GM10266 (cell line): ENCODE measurements around the gene MAP3K20.

Source experiments
- DNase-seq: peaks from one replicate; pipeline ENCODE4 v3.0.0; 2012; ENCODE audit errors: extremely low spot score
- TF ChIP-seq, protein P1 (sequence below): IDR thresholded peaks from 2 replicates; pipeline ENCODE4 v1.5.1; 2012; ENCODE audit warnings: mild to moderate bottlenecking, low read depth; ENCODE audit not compliant: control insufficient read depth, insufficient read depth; ENCODE audit errors: missing control alignments

MAP3K20 gene

DNA sequence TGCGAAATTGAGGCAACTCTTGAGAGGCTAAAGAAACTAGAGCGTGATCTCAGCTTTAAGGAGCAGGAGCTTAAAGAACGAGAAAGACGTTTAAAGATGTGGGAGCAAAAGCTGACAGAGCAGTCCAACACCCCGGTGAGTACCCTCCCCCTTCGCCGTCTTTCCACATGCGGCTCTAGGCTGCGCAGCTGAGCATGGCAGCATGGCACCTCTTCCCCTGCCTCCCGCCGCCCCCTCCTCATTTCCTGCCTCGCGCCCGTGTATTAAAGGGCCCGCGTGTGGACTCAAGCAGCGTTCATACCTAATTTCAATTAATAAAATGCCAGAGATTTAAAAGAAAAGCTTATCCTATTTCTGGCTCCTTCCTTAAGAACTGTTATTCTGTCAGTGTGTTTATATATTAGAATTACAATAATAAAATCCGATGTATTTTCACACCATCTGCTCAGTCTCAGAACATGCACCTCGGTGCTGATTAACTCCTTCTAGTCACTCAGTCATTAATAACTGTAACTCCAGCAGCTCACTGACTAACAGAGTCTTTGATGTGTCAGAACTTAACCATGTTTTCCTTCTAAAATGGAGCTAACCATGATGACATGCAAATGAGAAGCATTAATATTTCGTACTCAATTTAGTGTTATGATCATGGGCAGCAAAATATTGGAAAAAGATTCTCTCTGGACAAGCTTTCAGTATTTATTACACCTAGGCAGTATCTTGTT lies 141.6 kb downstream of the MAP3K20 start:
- DNase-seq, result no peak
- TF ChIP-seq, protein P1, sequence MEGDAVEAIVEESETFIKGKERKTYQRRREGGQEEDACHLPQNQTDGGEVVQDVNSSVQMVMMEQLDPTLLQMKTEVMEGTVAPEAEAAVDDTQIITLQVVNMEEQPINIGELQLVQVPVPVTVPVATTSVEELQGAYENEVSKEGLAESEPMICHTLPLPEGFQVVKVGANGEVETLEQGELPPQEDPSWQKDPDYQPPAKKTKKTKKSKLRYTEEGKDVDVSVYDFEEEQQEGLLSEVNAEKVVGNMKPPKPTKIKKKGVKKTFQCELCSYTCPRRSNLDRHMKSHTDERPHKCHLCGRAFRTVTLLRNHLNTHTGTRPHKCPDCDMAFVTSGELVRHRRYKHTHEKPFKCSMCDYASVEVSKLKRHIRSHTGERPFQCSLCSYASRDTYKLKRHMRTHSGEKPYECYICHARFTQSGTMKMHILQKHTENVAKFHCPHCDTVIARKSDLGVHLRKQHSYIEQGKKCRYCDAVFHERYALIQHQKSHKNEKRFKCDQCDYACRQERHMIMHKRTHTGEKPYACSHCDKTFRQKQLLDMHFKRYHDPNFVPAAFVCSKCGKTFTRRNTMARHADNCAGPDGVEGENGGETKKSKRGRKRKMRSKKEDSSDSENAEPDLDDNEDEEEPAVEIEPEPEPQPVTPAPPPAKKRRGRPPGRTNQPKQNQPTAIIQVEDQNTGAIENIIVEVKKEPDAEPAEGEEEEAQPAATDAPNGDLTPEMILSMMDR, result no peak

DNA sequence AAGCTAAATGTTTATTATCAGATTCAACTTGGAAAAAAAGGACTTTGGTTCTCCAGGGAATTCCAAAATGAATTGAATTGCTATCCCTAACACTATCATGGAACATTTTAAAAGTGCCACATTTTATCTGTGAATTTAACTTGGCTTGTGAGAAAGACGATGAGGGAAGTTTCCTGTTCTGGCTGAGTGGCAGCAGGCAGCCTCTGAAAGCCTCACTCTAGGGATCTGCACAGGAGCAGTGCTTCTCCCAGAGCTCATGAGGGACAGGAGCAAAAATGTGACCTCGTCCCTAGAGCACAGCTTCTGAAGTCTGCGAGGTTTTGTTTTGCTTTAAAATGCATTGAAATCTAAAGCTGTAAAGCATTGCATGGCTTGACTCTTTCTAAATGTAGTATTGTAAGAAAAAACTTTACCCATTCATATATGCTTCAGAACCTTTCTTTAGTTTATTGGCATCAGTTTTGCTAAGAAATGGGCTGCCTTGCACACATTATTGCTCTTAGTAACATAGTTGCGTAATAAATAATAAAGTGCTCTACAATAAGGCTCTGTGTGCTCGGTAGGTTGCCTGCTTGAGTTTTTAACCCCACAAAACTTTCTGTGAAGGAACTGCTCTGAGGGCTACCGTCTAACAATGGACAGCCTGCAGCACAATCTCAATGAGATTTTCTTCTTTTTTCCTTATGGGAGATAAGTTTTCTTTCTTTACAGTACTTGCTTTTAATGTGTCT lies 142.8 kb downstream of the MAP3K20 start:
- TF ChIP-seq, protein P1, result no peak
- no peak for DNase-seq

DNA sequence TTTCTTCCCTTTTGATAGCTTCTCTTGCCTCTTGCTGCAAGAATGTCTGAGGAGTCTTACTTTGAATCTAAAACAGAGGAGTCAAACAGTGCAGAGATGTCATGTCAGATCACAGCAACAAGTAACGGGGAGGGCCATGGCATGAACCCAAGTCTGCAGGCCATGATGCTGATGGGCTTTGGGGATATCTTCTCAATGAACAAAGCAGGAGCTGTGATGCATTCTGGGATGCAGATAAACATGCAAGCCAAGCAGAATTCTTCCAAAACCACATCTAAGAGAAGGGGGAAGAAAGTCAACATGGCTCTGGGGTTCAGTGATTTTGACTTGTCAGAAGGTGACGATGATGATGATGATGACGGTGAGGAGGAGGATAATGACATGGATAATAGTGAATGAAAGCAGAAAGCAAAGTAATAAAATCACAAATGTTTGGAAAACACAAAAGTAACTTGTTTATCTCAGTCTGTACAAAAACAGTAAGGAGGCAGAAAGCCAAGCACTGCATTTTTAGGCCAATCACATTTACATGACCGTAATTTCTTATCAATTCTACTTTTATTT lies 145.6 kb downstream of the MAP3K20 start:
- DNase-seq, result no peak
- TF ChIP-seq, protein P1, result no peak

DNA sequence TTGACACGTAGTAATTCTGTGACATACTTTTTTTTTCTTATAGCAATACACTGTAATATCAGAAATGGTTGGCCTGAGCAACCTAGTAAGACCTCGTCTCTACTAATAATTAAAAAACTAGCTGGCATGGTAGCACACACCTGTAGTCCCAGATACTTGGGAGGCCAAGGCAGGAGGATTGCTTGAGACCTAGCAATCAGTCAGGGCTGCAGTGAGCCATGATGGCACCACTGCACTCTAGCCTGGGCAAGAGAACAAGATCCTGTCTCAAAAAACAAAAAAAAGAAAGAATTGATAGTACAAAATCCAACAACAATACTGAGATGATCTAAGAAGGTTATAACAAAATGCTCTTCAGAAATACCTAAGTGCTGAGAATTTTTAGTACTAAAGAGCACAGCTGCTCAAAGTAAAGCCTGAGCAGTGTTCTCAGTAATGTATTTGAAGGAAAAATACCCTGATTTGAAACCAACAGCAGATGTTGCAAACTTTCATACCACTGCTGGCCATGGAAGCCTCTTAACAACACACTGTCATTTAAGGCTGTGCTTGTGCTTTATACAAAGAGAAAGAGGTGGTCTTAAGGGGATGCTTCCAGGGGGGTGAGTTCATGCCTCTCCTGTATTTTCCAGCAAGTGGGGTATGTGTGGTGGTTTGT lies 146.4 kb downstream of the MAP3K20 start:
- DNase-seq, result no peak
- TF ChIP-seq, protein P1, result no peak

DNA sequence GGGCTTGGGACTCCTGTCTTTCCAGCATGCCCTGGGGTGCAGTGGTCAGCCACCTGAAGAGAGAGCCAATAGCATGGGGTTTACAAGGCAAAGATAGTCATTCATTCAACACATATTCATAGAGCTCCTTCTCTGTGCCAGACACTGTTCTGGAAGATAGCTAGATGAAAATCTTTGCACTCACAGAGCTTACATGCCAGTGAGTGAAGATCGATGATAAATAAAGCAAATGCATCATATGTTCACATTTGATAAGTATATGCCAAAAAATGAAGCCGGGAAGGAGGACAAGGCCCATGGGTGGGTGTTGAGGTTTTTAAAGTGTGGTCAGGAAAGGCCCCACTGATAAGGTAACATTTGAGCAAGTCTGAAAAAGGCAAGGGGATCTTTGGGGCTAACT lies 148.2 kb downstream of the MAP3K20 start:
- TF ChIP-seq, protein P1, result no peak

DNA sequence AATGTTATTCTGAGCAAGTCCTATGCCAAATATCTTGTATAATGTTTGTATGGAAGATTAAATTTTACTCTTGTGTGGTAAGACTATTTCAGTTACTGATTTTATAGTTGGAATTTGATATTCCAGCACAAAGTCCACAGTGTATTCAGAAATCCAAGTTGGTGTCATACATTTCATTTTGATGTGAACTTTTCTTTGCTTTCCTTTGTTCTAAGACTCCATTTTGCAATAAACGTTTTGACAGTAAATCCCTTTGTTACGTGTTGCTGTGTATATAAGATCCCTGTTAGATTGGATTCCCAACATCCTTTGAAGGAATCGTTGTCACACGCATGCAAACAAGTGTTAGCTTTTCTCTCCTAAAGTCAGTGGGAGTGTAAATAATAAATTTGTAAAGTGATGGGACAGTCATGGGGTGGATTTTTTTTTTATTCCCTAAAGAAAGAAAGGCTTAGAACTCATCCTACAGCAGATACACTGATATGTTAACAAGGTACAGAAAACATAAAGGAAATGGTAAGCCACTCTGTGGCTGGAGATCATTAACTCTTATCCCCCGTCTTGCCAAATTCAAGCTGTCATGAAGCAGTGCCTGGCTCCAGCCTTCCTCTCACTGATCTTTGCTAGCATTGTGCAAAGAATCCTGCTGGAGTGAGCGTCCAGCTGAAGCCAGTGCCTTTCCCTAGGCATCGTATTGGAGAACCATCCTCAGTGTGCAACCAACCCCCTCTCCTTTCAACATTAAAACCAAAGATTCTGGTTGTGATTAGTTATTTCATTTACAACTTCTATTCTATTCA lies 151.5 kb downstream of the MAP3K20 start:
- DNase-seq, result no peak
- TF ChIP-seq, protein P1, result no peak

More for the DNA sequence above, 148.2 kb downstream of the MAP3K20 start:
- no peak for DNase-seq
